CD4-positive, alpha-beta T cell treated with Interleukin-1 beta for 1 hour (primary cell): ENCODE results near the gene TMEM244.
"Not testable (repeated sequence)": the region's sequence is repeated elsewhere in the genome, so short reads cannot be mapped to it uniquely, and the experiment has no call there.

Source experiments
- DNase-seq, 2 donors: peaks; one replicate each; pipeline ENCODE4 v3.0.0-alpha.2; 2020 to 2022

Gene TMEM244

DNA sequence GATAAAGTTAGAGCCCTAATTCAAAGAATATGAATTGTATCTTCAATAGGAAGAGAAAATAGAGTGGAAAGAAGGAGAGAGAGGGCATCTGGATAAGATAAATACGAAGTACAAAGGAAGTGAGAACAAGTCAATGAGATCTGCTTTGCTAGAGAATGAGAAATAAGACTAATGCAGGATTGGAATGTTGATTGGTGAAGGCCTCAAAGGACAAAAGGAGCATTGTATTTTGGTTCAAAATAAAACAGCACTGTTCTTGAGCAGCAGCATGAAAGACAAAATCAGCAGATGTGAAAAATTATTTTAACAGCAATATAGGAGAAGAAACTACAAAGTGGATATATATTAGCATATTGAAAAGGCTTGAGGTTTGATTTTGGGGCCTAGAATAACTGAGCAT, 5.1 kb upstream of the TMEM244 start:
- no peak for DNase-seq

DNA sequence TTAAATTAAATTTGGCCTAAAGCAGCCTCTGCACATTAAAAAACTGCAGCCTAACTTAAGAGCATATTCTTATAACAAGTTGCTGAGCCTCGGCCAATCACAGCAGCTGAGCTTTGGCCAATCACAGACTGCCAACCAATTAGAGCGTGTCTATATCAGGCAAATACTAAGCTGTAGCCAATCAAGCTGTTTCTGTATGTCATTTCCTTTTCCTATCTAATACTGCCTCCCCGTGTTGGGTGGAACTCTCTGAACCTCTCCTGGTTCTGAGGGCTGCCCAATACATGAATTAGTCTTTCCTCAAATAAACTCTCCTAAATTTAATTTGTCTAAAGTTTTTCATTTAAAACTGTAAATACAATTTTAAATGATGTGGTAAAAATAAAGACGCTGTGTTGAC, 3.9 kb upstream of the TMEM244 start:
- DNase-seq: no peak

DNA sequence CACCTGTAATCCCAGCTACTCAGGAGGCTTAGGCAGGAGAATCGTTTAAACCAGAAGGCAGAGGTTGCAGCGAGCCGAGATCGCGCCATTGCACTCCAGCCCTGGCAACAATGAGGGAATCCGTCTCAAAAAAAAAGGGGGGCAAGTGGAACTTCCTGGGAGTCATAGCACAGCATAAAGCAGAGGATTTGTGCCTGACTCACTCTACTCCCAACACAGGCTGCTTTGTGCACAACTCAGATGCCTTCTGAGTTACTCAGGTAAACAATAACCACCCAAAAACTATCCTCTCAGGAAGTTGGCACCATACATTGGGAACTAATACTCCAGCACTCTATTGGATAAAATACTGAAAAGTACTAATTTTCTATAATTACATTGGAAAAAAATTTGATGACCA, 2.5 kb upstream of the TMEM244 start:
- no peak for DNase-seq

DNA sequence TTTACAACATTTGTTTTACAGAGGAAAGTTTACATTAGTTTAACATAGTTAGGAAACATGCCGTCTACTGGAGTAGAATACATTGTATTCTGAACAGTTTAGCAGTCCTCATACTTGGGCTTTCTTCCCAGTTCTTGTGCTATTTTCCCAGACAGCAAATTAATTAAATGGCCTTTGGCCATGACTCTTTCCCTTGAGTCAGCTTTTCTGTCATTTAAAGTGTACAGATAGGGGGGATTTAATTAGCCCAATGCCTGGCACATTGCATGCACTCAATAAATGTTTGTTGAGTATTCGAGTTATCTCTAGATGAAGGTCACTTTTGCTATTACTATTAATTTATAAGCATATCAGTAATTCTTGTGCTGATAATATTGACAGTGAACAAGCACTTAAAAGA, 1.6 kb downstream of the TMEM244 start:
- no peak for DNase-seq

DNA sequence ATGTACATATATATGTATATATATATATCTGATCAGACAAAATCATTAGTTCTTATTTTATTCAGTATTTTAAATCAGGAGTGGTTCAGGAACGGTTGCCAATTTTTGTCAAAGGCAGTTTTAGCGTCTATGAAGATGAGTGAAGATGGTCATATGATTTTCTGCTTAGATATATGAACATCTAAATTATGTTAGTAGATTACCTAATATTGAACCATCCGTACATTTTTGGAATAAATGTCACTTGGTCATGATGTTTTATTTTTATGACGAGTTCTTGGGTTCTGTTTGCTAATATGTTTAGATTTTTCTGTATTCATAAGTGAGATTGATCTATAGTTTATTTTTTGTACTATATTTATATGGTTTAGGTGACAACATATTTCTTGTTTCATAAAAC, 3.3 kb downstream of the TMEM244 start:
- no peak for DNase-seq

DNA sequence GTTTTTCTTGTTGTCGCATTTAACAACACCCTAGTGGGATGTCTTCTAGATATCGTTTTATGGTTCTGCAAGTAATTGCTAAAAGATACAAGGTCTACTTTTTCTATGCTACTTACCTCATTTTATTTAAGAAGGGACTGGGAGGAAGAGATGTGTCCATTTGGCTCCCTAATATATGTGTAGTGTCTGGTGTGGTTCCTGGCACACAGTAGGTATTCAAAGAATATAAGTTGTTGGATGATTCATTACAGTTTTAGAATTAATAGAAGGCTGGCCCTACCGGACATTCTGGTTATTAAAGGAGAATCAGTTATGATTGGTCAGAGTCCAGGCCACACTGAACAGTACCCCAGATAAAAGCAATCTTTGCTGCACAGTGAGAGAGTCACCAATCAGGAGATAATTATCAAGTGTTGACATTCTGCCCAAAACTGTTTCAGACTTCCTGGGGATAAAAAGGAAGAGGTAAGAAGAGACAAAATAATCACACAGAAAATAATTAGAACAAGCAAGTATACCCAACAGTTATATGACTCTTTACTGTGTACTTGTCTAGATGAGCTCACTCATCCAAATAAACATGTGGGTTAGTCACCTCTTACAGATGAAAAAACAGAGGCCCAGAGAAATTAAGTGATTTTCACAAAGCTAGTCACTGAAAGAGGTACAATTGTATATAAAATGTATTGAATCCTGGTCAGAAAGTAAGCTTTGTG, 7.0 kb downstream of the TMEM244 start:
- no peak for DNase-seq

DNA sequence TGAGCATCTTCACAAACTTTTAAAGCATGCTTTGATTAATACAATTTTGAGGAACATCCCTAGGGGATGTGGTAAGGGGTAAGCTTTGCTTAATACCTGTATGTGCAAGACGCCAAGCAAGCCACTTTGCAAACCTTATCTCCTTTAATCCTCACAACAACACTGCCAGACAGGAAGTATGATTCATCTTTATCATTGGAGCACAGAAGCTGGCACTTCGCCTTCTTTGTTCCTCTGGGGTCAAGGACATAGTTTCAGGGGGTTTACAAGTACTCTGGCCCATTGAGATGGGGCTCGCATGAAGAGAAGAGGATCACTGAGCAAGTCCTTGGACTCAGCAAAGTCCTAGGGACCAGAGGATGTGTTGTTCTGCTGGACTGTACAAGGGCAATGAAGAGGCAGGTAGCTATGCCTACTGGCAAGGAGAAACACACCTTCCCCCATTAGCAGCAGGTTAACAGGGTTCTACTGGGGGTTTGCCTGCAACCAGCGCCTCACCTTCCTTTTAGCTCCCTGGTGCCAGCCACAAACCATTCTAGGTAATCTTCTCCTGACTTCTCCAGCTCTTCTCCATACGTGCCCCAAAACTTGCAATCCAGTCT, 8.8 kb downstream of the TMEM244 start:
- DNase-seq: no peak

DNA sequence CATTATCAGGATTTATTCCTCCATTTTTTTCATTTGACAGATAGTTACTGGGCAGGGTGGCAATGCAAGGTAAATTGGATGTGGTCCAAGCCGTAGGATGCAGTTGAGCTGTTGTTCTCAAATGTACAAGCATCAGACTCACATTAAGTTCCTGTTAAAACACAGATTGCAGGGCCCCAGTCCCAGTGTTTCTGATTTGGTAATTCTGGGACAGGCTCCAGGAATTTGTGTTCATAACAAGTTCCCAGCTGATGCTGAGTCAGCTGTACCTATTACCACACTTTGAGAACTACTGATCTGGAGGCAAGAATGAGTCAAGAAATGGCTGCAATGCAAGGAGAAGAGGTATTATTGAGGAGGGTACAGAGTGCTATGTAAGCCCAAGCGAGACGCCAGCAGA, 11.7 kb downstream of the TMEM244 start:
- DNase-seq: no peak

DNA sequence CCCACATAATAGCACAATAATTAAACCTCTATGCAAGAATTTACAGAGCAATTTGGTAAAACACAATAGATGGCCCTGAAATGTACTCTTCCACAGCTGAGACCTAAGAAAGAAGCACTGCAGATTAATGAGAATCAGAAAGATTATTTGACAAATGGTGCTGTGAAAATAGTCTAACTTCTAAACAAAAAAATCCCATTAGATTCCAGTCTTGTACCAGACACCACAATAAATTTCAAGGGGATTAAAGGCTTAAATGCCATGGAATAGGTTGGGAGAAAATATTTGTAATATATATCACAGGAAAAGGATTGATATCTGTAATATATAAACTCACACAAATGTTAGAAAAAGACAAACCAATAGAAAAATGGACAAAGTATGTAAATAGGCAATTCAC, 14.4 kb downstream of the TMEM244 start:
- no peak for DNase-seq

DNA sequence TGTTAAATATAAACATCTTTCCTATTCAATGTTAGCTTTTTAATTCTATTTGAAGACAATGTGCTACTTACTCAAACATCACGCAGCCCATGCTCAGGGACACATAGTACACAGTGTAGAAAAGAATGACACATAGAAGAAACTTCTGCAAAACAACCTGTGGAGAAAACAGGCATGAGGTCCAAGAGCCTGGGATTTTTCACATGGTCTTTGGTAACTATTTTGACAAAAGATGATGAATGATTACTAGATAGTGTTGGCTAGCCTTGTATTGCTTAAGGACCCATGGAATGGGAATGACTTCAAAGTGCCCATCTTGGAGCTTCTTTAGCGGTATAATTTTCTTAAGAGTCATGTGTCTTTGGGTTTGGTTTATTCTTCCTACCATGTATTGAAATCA, 15.4 kb downstream of the TMEM244 start:
- no peak for DNase-seq

DNA sequence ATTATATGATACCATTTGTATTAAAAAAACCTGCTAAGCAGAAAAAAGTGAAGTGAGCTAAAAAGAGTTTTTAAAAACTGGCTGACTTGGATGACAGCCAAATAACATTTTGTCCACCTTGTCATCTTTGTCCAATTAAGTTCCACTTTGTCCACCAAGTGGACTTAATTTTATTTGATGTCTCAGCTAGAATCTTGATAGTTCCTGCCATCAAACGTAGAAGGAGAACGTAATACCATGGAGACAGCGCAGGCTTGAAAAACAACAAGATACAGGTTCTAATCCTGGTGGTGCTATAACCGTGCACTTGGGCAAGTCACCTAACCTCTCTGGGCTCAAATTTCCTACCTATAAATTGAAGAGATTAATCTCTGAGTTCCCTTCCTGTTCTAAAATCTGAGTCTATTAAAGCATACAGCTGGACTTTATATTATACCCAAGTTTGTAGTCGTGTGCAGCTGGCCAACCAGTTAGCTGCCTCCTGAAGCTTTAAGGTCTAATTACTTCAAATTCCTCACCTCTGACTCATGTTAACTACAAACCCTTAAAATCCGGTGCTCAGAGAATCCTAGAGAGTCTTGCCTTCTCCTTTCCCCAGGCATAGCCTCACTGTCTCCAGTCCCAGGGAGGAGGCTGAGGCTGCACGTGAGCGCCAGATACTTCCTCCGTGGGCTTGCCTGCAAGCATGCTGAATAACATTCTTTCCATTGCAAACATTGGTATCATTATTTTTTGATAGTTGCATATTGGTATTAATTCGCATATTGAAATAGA, 16.8 kb downstream of the TMEM244 start:
- no peak for DNase-seq

DNA sequence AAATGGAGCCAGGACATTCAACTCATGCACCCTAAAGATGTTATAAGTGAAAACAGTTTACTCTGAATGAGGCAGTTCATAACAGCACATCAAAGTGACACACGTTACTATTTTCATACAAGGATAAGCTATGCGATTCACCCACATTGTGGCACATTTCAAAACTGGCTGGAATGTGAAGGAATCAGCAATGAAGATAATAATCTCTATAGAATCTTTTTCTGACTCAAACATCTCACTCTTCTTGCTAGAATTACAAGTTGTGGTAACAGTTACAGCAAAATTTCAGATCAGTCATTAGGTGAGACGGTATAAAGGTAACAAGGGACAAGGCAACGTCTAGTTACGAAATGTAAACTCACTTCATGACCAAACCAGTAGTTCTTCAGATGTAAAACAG, 17.5 kb downstream of the TMEM244 start:
- no peak for DNase-seq

DNA sequence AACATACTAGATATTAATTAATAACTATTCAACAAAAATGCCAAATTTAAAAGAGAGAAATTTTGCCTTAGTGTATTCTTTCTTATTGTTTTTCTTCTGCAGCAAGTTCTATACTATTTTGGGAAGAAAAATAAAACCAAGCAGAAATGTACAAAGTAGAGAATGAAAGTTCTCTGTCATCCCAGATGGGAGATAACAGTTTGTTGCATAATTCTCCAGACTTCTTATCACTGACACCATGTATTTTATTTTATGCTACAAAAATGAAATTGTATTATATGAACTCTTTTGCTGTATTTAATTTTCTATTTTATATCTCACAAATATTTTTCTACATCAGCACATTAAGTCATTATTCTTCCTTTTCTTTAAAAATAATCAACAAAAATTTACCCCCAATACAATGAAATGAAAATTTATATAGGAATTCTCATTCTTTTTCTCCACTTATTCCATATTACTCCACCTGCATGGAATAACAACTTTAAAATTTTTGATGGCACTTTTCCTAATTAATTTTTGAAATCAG, 18.2 kb downstream of the TMEM244 start:
- no peak for DNase-seq

DNA sequence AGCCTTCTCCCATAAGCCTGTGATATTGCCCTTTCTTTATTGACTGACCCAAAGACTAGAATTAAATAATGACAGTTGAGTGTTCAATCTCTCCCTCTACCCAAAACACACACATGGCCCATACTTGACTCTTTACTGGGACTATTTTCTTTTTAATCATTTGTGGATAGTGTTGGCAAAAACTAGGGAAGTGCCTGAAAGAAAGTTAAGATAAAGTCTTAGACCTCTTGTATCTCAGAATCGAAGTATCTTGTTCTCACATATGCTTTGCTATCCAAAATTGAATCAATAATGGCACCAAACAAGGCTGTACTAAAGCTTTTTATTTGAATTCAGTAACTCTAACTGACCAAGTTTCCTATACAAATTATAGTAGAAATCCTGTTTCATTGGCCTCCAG, 19.0 kb downstream of the TMEM244 start:
- DNase-seq: no peak

DNA sequence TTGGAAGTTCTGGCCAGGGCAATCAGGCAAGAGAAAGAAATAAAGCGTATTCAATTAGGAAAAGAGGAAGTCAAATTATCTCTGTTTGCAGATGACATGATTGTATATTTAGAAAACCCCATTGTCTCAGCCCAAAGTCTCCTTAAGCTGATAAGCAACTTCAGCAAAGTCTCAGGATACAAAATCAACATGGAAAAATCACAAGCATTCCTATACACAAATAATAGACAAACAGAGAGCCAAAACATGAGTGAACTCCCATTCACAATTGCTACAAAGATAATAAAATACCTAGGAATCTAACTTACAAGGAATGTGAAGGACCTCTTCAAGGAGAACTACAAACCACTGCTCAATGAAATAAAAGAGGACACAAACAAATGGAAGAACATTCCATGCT, 21.6 kb downstream of the TMEM244 start:
- DNase-seq: not testable (repeated sequence)

DNA sequence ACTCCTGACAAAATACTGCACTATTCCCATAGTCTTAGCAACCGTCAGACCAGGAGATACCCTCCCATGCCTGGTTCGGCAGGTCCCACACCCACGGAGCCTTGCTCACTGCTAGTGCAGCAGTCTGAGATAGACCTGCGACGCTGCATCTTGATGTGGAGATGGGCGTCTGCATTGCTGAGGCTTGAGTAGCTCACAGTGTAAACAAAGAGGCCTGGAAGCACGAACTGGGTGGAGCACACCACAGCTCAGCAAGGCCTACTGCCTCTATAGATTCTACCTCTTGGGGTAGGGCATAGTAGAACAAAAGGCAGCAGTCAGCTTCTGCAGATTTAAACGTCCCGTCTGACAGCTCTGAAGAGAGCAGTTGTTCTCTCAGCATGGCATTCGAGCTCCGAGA, 25.4 kb downstream of the TMEM244 start:
- DNase-seq: no peak

DNA sequence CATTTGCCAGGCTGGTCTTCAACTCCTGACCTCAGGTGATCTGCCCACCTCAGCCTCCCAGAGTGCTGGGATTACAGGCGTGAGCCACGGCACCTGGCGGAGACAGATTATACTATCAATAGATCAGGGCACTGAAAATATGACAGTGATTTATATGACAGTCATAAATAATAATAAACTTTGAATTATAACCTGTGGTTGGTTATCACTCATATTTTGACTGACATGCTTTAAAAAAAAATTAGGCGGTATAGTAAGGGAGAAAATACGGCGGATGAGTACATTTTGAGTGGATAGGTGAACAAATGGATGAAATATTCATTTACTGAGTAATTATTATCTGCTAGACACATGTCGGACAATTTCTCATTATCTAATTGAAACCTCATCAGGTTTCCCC, 28.8 kb downstream of the TMEM244 start:
- DNase-seq: no peak

DNA sequence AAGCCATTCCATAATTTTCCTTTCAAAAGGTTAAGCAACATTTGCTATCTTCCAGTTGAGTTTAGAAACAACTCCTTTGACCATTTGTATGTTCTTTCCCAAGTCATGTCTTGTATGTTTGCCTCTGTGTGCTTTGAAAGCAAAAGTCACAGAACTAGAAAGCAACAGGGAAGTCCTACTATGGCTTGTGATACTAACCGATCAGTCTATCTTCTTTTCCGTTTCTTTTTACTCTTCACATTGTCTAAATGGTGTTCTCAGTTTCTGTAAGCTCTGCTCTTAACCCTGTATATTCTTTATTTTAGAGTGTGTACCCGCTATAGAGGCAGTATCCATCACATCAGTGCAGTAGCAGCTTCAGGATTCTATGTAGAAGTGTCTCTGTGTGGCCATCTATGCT, 32.9 kb downstream of the TMEM244 start:
- DNase-seq: no peak

DNA sequence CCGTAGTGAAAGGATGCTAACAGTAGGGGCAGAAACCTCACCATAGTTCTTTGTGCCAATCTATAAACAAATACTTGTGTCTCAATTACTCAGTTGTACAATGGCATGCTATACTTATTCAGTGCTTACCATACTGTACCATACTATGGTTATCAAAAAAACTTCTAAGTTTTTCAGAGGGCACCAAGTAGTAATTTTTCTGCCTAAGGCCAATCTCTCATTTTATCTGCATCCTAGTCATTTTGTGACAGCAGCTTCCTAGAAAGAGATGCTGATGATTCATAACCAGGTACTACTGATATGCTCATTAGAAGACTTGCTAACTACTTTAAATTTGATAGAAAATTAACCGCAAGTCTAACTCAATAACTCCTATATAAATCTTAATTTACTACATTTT, 42.9 kb downstream of the TMEM244 start:
- DNase-seq: no peak

DNA sequence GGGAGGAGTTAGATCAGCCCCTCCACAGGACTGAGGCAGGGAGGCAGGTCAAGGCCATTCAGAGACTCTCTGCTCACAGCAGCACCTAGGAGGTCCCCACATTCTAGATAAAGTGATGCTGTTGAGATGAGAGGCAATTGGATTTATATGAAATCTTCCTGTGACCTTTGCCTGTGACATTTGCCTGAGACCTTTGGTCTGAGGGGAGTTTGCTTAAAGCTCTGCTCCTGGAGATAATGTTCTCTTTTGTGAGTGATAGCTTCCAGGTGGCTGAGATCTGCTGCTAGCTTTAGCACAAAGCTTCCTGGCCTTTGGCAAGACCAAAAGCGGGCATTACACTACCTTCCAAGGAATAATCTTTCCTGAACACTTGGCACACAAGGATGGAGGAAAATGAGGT, 43.3 kb downstream of the TMEM244 start:
- no peak for DNase-seq

DNA sequence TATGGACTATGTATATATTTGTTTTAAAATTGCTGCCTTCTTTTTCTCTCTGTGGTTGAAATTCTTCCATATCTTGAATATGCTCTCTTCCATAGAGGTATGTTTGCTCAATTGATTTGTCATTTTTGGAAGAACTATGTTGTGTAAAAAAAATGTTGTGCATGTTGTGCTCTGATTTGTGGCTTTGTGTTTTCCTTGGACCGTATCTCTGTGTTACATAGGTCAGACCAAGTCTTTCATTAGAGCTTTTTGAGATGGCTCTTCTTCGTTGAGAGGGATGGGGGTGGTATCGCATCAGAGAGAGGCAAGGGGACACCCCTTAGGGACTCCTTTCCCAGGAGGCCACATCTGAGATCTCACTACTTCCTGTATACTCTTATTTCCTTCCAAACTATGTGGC, 43.8 kb downstream of the TMEM244 start:
- DNase-seq: no peak

DNA sequence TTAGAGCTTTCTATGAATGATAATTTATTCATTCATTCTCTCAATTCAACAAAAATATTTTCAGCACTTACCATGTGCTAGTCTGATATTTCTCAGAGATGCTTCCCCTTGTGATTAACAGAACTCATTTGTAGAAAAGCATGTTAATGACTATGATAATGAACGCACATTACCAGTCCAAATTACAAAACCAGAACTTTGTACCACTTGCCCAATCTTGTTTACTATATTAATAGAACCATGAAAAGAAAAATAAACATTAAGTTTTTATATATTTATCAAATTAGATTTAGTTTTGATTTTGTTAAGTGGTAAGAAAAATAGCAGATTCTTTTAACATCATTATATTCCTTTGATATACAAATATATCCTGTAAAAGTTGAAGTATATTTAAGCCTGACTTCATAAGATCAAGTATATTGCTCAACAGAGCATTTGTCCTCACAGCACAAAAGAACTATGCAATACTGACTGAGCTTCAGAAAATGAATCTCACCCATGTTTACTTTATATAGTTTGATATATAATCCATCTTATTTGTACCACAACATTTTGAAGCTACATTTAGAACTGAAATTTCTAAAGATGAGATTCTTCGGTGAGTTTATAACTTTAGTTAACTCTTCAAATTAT, 48.9 kb downstream of the TMEM244 start:
- DNase-seq: no peak

DNA sequence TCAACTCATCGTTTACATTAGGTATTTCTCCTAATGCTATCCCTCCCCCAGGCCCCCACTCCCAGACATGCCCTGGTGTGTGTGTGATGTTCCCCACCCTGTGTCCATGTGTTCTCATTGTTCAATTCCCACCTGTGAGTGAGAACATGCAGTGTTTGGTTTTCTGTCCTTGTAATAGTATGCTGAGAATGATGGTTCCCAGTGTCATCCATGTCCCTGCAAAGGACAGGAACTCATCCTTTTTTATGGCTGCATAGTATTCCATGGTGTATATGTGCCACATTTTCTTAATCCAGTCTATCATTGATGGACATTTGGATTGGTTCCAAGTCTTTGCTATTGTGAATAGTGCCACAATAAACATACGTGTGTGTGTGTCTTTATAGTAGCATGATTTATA, 54.0 kb downstream of the TMEM244 start:
- not testable (repeated sequence) for DNase-seq

DNA sequence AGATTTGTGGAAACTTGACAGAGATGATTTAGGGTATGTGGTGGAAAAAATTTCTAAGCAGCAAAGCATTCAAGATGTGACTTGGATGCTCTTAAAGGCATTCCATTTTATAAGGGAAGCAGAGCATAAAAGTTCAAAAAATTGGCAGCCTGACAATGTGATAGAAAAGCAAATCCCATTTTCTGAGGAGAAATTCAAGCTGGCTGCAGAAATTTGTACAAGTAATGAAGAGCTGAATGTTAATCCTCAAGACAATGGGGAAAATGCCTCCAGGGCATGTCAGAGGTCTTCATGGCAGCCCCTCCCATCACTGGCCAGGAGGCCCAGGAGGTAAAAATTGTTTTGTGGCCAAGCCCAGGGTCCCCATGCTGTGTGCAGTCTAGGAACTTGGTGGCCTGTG, 58.2 kb downstream of the TMEM244 start:
- not testable (repeated sequence) for DNase-seq
